ENCODE results near the gene SNX30.

The SNX30 gene

GRCh38 chr9:112787978-112788377 lies 37.4 kb downstream of the SNX30 start:
- TF ChIP-seq CTCF (IDR thresholded peaks at IDR 0.05; ENCODE audit: insufficient read depth, low read depth, low read length, missing control alignments): no peak
- H3K4me3 ChIP-seq (ENCODE audit: low read depth, low read length): no peak overlapping the region
- DNase-seq (ENCODE audit: low read depth): no peak

GRCh38 chr9:112789473-112789872 lies 38.9 kb downstream of the SNX30 start:
- DNase-seq (ENCODE audit: low read depth): no peak
- no peak for TF ChIP-seq CTCF (IDR thresholded peaks at IDR 0.05; ENCODE audit: insufficient read depth, low read depth, low read length, missing control alignments)
- H3K4me3 ChIP-seq (ENCODE audit: low read depth, low read length): no peak overlapping the region

DNA sequence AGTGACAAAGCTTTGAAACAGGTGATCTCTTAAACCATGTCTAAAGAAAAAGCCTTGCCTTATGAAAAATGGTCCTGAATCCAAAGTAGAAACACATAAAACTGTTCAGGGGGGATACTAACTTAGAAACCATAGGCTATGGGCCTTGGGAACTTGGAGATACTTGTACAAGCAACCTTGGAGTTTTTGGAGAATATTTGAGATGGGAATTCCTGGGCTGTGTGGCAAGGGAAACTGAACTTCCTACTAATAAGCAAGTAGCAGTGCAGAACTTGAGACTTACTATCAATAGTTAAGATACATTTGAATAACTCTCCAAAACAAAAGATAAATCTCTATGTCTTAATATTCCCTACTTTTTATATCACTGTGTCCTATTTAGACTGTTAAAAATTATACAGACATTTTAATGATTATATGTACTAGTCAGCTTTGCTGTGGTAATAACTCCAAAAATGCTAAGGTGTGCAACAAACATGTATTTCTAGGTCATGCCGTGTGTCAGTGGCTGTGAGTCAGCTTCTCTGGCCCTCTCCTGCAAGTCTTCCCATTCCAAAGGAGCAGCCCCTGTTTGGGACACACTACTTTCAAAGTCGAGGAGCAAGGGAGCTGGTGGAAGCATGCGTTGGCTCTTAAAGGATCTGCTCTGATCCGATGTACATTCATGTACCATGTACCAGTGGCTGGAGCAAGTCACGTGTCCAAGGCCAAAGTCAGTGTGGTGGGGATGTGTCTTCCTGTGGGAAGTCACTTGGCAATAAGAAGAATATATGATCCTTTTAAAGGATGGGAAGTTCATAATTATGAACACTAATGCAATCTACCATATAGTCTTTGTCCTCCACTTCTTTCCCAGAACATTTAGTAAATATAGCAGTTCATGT lies 39.6 kb downstream of the SNX30 start:
- no peak for TF ChIP-seq CTCF (IDR thresholded peaks at IDR 0.05; ENCODE audit: insufficient read depth, low read depth, low read length, missing control alignments)
- H3K4me3 ChIP-seq (ENCODE audit: low read depth, low read length): no peak overlapping the region
- DNase-seq (ENCODE audit: low read depth): no peak

DNA sequence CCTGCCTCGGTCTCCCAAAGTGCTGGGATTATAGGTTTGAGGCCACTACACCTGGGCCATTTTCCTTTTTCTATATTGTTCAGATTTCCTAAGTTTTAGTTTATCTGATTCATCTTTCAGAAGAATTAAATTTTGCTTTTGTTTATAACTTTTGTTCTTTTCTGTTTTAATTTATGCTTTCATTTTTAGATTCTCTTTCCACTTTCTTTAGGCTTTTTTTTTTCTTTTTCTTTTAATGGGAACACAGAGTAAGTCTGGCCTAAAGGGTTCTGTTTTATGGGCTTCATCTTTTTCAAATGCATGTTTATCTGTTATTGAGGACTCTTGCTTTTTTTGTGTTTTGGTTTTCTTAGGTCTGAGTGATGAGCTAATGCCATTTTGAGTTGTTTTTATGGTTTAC lies 42.1 kb downstream of the SNX30 start:
- no peak overlapping the region for H3K4me3 ChIP-seq (ENCODE audit: low read depth, low read length)
- TF ChIP-seq CTCF (IDR thresholded peaks at IDR 0.05; ENCODE audit: insufficient read depth, low read depth, low read length, missing control alignments): no peak
- no peak for DNase-seq (ENCODE audit: low read depth)

DNA sequence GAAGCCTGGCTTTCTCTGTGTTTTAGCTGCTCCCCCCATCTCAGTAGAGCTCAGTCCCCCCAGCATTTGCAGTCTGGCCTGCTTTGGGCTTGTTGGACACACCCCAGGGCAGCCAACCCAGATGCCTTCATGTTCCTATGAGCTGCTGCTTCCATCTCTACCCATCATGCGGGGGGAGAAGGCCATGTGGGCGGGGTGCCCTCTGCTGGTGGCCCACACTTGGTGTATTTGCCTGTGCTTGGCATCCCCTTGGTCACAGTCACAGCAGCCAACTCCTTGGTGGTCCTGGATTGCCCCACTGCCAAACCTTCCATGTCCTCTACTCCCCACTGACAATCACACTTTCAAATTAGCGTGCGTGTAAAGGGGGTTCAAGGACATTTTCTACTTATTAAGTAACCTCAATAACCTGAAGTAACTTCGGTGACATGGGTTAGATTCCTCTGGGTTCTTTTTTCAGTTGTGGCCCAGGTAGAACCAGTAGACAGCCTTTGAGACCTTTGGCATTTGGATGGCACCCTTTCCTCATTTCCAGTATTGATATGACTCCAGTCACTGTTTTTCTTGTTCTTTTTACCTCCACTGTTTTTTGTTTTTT lies 42.8 kb downstream of the SNX30 start:
- H3K4me3 ChIP-seq (ENCODE audit: low read depth, low read length): no peak overlapping the region
- DNase-seq (ENCODE audit: low read depth): peak; percentile 88
- peak; percentile 99 for TF ChIP-seq CTCF (IDR thresholded peaks at IDR 0.05; ENCODE audit: insufficient read depth, low read depth, low read length, missing control alignments)

GRCh38 chr9:112794731-112795130 lies 44.2 kb downstream of the SNX30 start:
- TF ChIP-seq CTCF (IDR thresholded peaks at IDR 0.05; ENCODE audit: insufficient read depth, low read depth, low read length, missing control alignments): no peak
- H3K4me3 ChIP-seq (ENCODE audit: low read depth, low read length): no peak overlapping the region
- no peak for DNase-seq (ENCODE audit: low read depth)

Data from GM12865 (cell line).